Activated CD4-positive, alpha-beta T cell treated with anti-CD3 and anti-CD28 coated beads for 4 hours (primary cell): ENCODE results near the gene RHAG.

ENCODE experiments used
- DNase-seq, 2 donors: peaks; one replicate each; pipeline ENCODE4 v3.0.0-alpha.2; 2020

The RHAG gene

GRCh38 chr6:49558238-49558637, 78.4 kb downstream of the RHAG start:
- no peak for DNase-seq

- DNase-seq = no peak
Observed at GRCh38 chr6:49557177-49557576, 79.5 kb downstream of the RHAG start.

- no peak for DNase-seq
Observed at GRCh38 chr6:49556429-49556837, 80.2 kb downstream of the RHAG start.

- DNase-seq = no peak
Observed at GRCh38 chr6:49555951-49556350, 80.7 kb downstream of the RHAG start.
